Endothelial cell (in vitro differentiated cells): Measurements from ENCODE around the gene CAPZB. TPM values are rescaled to one million over a fixed set of nuclear protein-coding genes. Genes with fewer than 3 reads are reported as not detected.

Source experiments
- DNase-seq: peaks from one replicate; pipeline ENCODE4 v3.0.0; 2021; ENCODE audit warnings: low spot score
- H3K27ac Mint-ChIP-seq: one replicate; pipeline ENCODE4 v1.8.0; 2021; ENCODE audit warnings: mixed read lengths, inconsistent platforms; ENCODE audit not compliant: unreplicated experiment
- H3K27me3 Mint-ChIP-seq: one replicate; pipeline ENCODE4 v1.8.0; 2021; ENCODE audit warnings: mild to moderate bottlenecking, moderate library complexity, mixed read lengths, inconsistent platforms; ENCODE audit not compliant: unreplicated experiment
- H3K36me3 Mint-ChIP-seq: one replicate; pipeline ENCODE4 v1.8.0; 2021; ENCODE audit warnings: mild to moderate bottlenecking, low read depth, mixed read lengths, inconsistent platforms; ENCODE audit not compliant: unreplicated experiment
- H3K4me1 Mint-ChIP-seq: one replicate; pipeline ENCODE4 v1.8.0; 2021; ENCODE audit warnings: mild to moderate bottlenecking, mixed read lengths, inconsistent platforms; ENCODE audit not compliant: unreplicated experiment
- H3K4me3 Mint-ChIP-seq: one replicate; pipeline ENCODE4 v1.8.0; 2021; ENCODE audit warnings: mild to moderate bottlenecking, mixed read lengths, inconsistent platforms; ENCODE audit not compliant: unreplicated experiment
- H3K9me3 Mint-ChIP-seq: one replicate; pipeline ENCODE4 v1.8.0; 2021; ENCODE audit warnings: mixed read lengths, inconsistent platforms; ENCODE audit not compliant: unreplicated experiment
- total RNA-seq: library from RNA; stranded (reverse); fragmentation: NEBNext Ultra II Directional; extraction: Animal tissue kit (Norgen Biotek cat#: 25700); gene quantifications from one replicate; pipeline ENCODE4 v1.2.1, GENCODE V29; 2021; ENCODE audit not compliant: unreplicated experiment
- TF ChIP-seq, protein P1 (sequence below): fragments of 200-600 bp; sonication (generic); IDR thresholded peaks from one replicate; pipeline ENCODE4 v1.5.0; 2021; ENCODE audit warnings: antibody characterized with exemption; ENCODE audit not compliant: unreplicated experiment

Gene CAPZB
- total RNA-seq, 1 donor from 2014 or later = 414 TPM

DNA sequence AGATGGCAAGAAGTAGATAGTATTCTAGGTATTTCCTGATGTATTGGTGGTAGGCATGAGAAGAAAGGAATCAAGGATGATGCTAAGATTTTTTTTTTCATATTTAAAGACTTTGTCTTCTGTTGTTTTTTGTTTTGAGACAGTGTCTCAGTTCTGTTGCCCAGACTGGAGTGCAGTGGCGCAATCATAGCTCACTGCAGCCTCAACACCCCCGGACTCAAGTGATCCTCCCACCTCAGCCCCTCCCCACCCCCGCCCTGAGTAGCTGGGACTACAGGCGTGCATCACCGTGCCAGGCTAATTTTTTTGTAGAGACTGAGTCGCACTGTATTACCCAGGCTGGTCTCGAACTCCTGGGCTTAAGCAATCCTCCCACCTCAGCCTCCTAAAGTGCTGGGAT, 2.8 kb upstream of the CAPZB start:
- Mint-ChIP-seq H3K4me3 (no peak overlapping the region), H3K27ac (no peak overlapping the region), H3K27me3 (peaks cover 12% of the 10 kb centered on the region), H3K36me3 (peaks cover 13% of the 10 kb centered on the region), H3K4me1 (peaks cover 29% of the 10 kb centered on the region), H3K9me3 (no peaks in the 10 kb centered on the region)
- DNase-seq = no peak
- TF ChIP-seq, protein P1, sequence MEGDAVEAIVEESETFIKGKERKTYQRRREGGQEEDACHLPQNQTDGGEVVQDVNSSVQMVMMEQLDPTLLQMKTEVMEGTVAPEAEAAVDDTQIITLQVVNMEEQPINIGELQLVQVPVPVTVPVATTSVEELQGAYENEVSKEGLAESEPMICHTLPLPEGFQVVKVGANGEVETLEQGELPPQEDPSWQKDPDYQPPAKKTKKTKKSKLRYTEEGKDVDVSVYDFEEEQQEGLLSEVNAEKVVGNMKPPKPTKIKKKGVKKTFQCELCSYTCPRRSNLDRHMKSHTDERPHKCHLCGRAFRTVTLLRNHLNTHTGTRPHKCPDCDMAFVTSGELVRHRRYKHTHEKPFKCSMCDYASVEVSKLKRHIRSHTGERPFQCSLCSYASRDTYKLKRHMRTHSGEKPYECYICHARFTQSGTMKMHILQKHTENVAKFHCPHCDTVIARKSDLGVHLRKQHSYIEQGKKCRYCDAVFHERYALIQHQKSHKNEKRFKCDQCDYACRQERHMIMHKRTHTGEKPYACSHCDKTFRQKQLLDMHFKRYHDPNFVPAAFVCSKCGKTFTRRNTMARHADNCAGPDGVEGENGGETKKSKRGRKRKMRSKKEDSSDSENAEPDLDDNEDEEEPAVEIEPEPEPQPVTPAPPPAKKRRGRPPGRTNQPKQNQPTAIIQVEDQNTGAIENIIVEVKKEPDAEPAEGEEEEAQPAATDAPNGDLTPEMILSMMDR = no peak

DNA sequence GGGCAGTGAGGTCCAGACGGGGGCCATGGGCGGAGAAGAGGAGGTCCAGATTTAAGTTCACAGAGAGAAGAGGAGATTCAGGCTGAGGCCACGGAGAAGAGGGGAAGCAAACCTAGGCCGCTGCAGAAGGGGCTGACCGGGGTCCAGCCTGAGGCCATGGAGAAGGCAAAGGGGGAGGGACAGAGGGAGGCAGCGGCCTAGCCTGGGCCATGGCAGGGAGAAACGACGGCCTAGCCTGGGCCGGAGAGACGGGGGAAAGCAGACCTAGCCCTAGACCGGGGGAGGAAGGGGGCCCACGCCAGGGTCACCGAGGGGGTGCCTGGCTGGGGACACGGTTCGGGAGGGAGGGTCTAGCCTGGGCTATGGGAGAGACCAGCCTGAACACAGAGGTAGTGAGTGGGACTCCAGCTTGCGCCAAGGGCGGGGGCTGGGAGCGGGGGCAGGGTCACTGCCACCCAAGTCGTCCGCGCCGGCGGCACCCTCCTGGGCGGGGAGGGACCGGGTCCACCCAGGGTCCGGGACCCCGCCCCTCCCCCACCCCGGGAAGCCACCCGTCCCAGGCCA, 459 bp downstream of the CAPZB start:
- Mint-ChIP-seq H3K9me3 (no peaks in the 10 kb centered on the region), H3K27me3 (peaks cover 11% of the 10 kb centered on the region), H3K4me3 (peak overlapping the region; percentile 98), H3K4me1 (peaks cover 47% of the 10 kb centered on the region), H3K36me3 (peaks cover 13% of the 10 kb centered on the region), H3K27ac (peak overlapping the region; percentile 85)
- TF ChIP-seq, protein P1 = no peak
- peak; percentile 33 for DNase-seq

DNA sequence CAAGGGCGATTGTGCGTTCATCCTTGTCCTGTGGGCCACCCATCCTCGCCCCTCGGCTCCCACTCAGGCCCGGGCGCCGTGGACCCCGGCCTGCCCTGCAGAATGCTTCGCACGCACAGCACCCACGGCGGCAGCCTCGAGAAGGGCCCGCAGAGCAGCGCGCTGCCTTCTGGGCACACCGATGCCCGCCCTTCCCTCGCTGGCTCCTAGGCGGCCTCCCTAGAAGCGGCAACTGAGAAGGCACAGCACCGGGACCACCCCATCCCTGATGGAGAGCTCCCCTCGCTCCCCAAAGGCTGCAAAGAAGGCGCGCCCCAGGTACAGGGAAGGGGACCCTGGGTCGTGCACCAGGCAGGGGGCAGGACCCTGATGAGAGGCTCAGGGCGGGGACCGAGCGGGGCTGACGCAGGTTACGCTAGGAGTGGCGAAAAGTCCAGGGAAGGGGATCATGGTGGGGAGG, 971 bp downstream of the CAPZB start:
- peaks cover 11% of the 10 kb centered on the region for H3K27me3 Mint-ChIP-seq
- H3K4me3 Mint-ChIP-seq = peak overlapping the region; percentile 98

DNA sequence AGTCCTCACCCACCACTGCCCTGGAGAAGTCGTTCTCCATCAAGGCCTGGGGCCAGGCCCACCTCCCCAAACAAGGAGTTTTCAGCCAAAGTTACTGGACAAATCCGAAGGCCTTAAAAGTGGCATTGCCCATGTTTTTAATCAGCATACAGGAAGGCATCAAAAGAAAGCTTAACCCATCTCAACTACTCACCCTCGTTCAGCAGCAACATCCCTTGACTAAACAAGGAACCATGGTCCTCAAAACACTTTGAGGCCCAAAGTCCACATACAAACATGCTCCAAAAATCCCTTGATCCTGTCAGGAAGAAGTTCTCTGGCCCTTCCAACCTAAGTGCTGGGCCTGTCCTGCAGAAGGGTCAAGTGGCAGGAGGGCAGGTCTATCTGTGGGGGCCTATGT, 1.6 kb downstream of the CAPZB start:
- DNase-seq = no peak
- no peaks in the 10 kb centered on the region for H3K9me3 Mint-ChIP-seq
- H3K27me3 Mint-ChIP-seq = peaks cover 12% of the 10 kb centered on the region
- peaks cover 58% of the 10 kb centered on the region for H3K4me1 Mint-ChIP-seq
- TF ChIP-seq, protein P1 = no peak
- peak overlapping the region; percentile 67 for H3K27ac Mint-ChIP-seq
- peak overlapping the region; percentile 98 for H3K4me3 Mint-ChIP-seq
- peaks cover 17% of the 10 kb centered on the region for H3K36me3 Mint-ChIP-seq

More for the DNA sequence above, 971 bp downstream of the CAPZB start:
- DNase-seq = peak; percentile 23
- H3K36me3 Mint-ChIP-seq = peaks cover 17% of the 10 kb centered on the region
- peak overlapping the region; percentile 85 for H3K27ac Mint-ChIP-seq
- H3K4me1 Mint-ChIP-seq = peaks cover 52% of the 10 kb centered on the region
- TF ChIP-seq, protein P1 = no peak
- no peaks in the 10 kb centered on the region for H3K9me3 Mint-ChIP-seq

DNA sequence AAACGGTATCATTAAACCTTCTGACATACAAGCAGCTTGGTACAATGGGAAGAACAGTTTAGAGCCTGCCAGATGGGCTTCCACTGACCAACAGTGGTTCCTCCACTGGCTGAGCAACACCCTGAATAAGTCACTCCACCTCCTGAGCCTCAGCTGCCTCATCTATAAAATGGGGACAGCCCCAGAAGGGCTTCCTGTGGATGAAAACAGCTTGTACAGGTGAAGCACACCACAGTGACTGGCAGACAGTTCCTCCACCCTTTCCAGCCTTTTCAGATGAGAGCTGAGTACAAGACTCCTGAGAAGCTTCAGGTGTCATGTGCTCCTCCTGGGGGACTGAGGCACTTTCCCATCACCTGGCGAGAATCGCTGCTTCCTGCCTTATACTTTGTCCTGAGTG, 2.1 kb downstream of the CAPZB start:
- TF ChIP-seq, protein P1 = no peak
- Mint-ChIP-seq H3K4me3 (peak overlapping the region; percentile 98), H3K4me1 (peaks cover 62% of the 10 kb centered on the region), H3K36me3 (peaks cover 17% of the 10 kb centered on the region), H3K27me3 (peaks cover 13% of the 10 kb centered on the region), H3K9me3 (no peaks in the 10 kb centered on the region), H3K27ac (peak overlapping the region; percentile 67)
- DNase-seq = no peak
